HepG2 (cell line): ENCODE data around the gene RAB6A. TPM values are rescaled to one million over a fixed set of nuclear protein-coding genes. Genes with fewer than 3 reads are reported as not detected.
A peak's percentile ranks its signal among the peaks of the same experiment; 100 is the strongest.

ENCODE experiments used
- HIVEP1 ChIP-seq: sonication (generic); formaldehyde crosslinking; IDR thresholded peaks from 2 replicates; pipeline ENCODE4 v1.4.0; 2020; ENCODE audit warnings: mild to moderate bottlenecking, missing genetic modification reagents
- HOMEZ ChIP-seq: IDR thresholded peaks from 2 replicates; pipeline ENCODE4 v1.6.1; 2016; ENCODE audit warnings: low read depth
- HOXA3 ChIP-seq: sonication (generic); formaldehyde crosslinking; IDR thresholded peaks from 2 replicates; pipeline ENCODE4 v1.5.0; 2020; ENCODE audit warnings: missing genetic modification reagents
- MAX ChIP-seq: IDR thresholded peaks from 2 replicates; pipeline ENCODE4 v1.6.1; 2012; ENCODE audit warnings: inconsistent platforms
- PAF1 ChIP-seq: IDR thresholded peaks from 2 replicates; pipeline ENCODE4 v1.6.1; 2016; ENCODE audit warnings: missing genetic modification reagents, missing compliant biosample characterization
- RBM39 ChIP-seq: fragments of 200-400 bp; formaldehyde crosslinking; IDR thresholded peaks from one replicate; pipeline ENCODE4 v1.6.1; 2018; ENCODE audit warnings: antibody characterized with exemption, mild to moderate bottlenecking, low read depth, low read length; ENCODE audit not compliant: poor library complexity, severe bottlenecking
- SETDB1 ChIP-seq: sonication (generic); formaldehyde crosslinking; IDR thresholded peaks from 2 replicates; pipeline ENCODE4 v1.5.1; 2020; ENCODE audit warnings: missing genetic modification reagents, mild to moderate bottlenecking, borderline replicate concordance
- SUZ12 ChIP-seq: fragments of 150-350 bp; IDR thresholded peaks from 2 replicates; pipeline ENCODE4 v1.6.1; 2014; ENCODE audit warnings: low read depth, low read length
- TBX3 ChIP-seq: fragments of 450-650 bp; IDR thresholded peaks from 2 replicates; pipeline ENCODE4 v1.6.1; 2017; ENCODE audit warnings: antibody characterized with exemption, mild to moderate bottlenecking, inconsistent platforms, borderline replicate concordance
- TCF7L2 ChIP-seq: IDR thresholded peaks from 2 replicates; pipeline ENCODE4 v1.6.1; 2011; ENCODE audit warnings: mild to moderate bottlenecking, low read depth, low read length, moderate library complexity
- THYN1 ChIP-seq: sonication (generic); formaldehyde crosslinking; IDR thresholded peaks from 2 replicates; pipeline ENCODE4 v1.8.1; 2023; ENCODE audit warnings: low read depth, mild to moderate bottlenecking, moderate library complexity, missing genetic modification reagents, borderline replicate concordance
- U2AF1 ChIP-seq: fragments of 200-400 bp; formaldehyde crosslinking; optimal IDR thresholded peaks from 2 replicates; pipeline ENCODE3; 2017; ENCODE audit warnings: mild to moderate bottlenecking, low read depth, low read length
- ZNF264 ChIP-seq: sonication (generic); formaldehyde crosslinking; IDR thresholded peaks from 2 replicates; pipeline ENCODE4 v1.4.0; 2020; ENCODE audit warnings: missing genetic modification reagents
- ZNF337 ChIP-seq: sonication (generic); formaldehyde crosslinking; IDR thresholded peaks from 2 replicates; pipeline ENCODE4 v1.5.1; 2020; ENCODE audit warnings: missing genetic modification reagents, low read depth, mild to moderate bottlenecking, borderline replicate concordance
- ZNF367 ChIP-seq: sonication (generic); formaldehyde crosslinking; IDR thresholded peaks from 2 replicates; pipeline ENCODE4 v1.4.0; 2020; ENCODE audit warnings: missing genetic modification reagents, borderline replicate concordance
- ZNF660 ChIP-seq: sonication (generic); formaldehyde crosslinking; IDR thresholded peaks from 2 replicates; pipeline ENCODE4 v1.5.1; 2020; ENCODE audit warnings: mild to moderate bottlenecking, low read depth, missing genetic modification reagents, borderline replicate concordance
- ZNF672 ChIP-seq: sonication (generic); formaldehyde crosslinking; IDR thresholded peaks from 2 replicates; pipeline ENCODE4 v1.8.1; 2022; ENCODE audit warnings: missing genetic modification reagents
- ZNF878 ChIP-seq: sonication (generic); formaldehyde crosslinking; IDR thresholded peaks from 2 replicates; pipeline ENCODE4 v1.8.1; 2023; ENCODE audit warnings: mild to moderate bottlenecking, missing genetic modification reagents, moderate library complexity
- ZSCAN9 ChIP-seq: IDR thresholded peaks from 2 replicates; pipeline ENCODE4 v1.6.1; 2016; ENCODE audit warnings: borderline replicate concordance
- polyA plus RNA-seq, 8 experiments: library from polyadenylated mRNA; depleted of rRNA in 3 of 8; stranded (reverse) in 7 of 8; unstranded in 1 of 8; fragments of >200 nt; fragmentation: Illumina TruSeq in 4 of 8; extraction: Trizol in 4 of 8; gene quantifications; 2 replicates each; pipeline versions ENCODE4 v1.2.1 to v1.2.3, GENCODE V29; 2011 to 2016; ENCODE audit warnings: low read depth in 4 of 8, missing spikeins in 1 of 8, mixed read lengths in 1 of 8; ENCODE audit not compliant: insufficient read depth in 1 of 8
- total RNA-seq, 5 experiments: library from RNA; depleted of rRNA; stranded (reverse); fragments of >200 nt; fragmentation: Illumina TruSeq; extraction: Trizol; gene quantifications; 2 replicates each; pipeline ENCODE4 v1.2.3, GENCODE V29; 2016; ENCODE audit warnings: low read depth in 1 of 5
- TF ChIP-seq, protein P1 (sequence below): sonication (generic); formaldehyde crosslinking; IDR thresholded peaks from 2 replicates; pipeline ENCODE4 v1.4.0; 2020; ENCODE audit warnings: missing genetic modification reagents
- TF ChIP-seq, protein P2 (sequence below): sonication (generic); formaldehyde crosslinking; IDR thresholded peaks from 2 replicates; pipeline ENCODE4 v1.4.0; 2020; ENCODE audit warnings: missing genetic modification reagents
- TF ChIP-seq, protein P3 (sequence below): sonication (generic); formaldehyde crosslinking; IDR thresholded peaks from 2 replicates; pipeline ENCODE4; 2020; ENCODE audit warnings: missing genetic modification reagents, mild to moderate bottlenecking, borderline replicate concordance

Gene RAB6A
- total and polyA plus RNA-seq, 2 of the 13 experiments (the other 11 are each of a cell fraction or from before 2014, with no cell fraction given) = 74.3 to 121 TPM

- TF ChIP-seq, protein P1, sequence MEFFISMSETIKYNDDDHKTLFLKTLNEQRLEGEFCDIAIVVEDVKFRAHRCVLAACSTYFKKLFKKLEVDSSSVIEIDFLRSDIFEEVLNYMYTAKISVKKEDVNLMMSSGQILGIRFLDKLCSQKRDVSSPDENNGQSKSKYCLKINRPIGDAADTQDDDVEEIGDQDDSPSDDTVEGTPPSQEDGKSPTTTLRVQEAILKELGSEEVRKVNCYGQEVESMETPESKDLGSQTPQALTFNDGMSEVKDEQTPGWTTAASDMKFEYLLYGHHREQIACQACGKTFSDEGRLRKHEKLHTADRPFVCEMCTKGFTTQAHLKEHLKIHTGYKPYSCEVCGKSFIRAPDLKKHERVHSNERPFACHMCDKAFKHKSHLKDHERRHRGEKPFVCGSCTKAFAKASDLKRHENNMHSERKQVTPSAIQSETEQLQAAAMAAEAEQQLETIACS (CRISPR knock-in tag) = peak; percentile 97
- TF ChIP-seq ZNF264 (CRISPR knock-in tag) (no peak), HOXA3 (CRISPR knock-in tag) (peak; percentile 93), RBM39 (peak; percentile 20), ZNF337 (CRISPR knock-in tag) (no peak), ZNF367 (CRISPR knock-in tag) (no peak), ZSCAN9 (CRISPR knock-in tag) (no peak), SETDB1 (no peak), MAX (peak; percentile 50; the same call in 1 of the 2 replicates), HOMEZ (peak; percentile 73), THYN1 (CRISPR knock-in tag) (no peak), HIVEP1 (no peak; the same call in 1 of the 2 replicates), ZNF660 (no peak), ZNF878 (CRISPR knock-in tag) (no peak), U2AF1 (no peak), SUZ12 (no peak), ZNF672 (no peak), PAF1 (CRISPR knock-in tag) (no peak), TCF7L2 (no peak), TBX3 (no peak)
- TF ChIP-seq, protein P2, sequence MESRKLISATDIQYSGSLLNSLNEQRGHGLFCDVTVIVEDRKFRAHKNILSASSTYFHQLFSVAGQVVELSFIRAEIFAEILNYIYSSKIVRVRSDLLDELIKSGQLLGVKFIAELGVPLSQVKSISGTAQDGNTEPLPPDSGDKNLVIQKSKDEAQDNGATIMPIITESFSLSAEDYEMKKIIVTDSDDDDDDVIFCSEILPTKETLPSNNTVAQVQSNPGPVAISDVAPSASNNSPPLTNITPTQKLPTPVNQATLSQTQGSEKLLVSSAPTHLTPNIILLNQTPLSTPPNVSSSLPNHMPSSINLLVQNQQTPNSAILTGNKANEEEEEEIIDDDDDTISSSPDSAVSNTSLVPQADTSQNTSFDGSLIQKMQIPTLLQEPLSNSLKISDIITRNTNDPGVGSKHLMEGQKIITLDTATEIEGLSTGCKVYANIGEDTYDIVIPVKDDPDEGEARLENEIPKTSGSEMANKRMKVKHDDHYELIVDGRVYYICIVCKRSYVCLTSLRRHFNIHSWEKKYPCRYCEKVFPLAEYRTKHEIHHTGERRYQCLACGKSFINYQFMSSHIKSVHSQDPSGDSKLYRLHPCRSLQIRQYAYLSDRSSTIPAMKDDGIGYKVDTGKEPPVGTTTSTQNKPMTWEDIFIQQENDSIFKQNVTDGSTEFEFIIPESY (CRISPR knock-in tag) = no peak
- TF ChIP-seq, protein P3, sequence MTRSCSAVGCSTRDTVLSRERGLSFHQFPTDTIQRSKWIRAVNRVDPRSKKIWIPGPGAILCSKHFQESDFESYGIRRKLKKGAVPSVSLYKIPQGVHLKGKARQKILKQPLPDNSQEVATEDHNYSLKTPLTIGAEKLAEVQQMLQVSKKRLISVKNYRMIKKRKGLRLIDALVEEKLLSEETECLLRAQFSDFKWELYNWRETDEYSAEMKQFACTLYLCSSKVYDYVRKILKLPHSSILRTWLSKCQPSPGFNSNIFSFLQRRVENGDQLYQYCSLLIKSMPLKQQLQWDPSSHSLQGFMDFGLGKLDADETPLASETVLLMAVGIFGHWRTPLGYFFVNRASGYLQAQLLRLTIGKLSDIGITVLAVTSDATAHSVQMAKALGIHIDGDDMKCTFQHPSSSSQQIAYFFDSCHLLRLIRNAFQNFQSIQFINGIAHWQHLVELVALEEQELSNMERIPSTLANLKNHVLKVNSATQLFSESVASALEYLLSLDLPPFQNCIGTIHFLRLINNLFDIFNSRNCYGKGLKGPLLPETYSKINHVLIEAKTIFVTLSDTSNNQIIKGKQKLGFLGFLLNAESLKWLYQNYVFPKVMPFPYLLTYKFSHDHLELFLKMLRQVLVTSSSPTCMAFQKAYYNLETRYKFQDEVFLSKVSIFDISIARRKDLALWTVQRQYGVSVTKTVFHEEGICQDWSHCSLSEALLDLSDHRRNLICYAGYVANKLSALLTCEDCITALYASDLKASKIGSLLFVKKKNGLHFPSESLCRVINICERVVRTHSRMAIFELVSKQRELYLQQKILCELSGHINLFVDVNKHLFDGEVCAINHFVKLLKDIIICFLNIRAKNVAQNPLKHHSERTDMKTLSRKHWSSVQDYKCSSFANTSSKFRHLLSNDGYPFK (CRISPR knock-in tag) = no peak; the same call in 1 of the 2 replicates
These were observed at the start of gene RAB6A (continued) for GRCh38 chr11:73760679-73761402.
